ENCODE measurements around the gene TBC1D22A.
"Not testable (repeated sequence)": the region's sequence is repeated elsewhere in the genome, so short reads cannot be mapped to it uniquely, and the experiment has no call there.

TBC1D22A gene

GRCh38 chr22:46972901-46973831 lies 210.7 kb downstream of the TBC1D22A start:
- no peak for DNase-seq (ENCODE audit: low read depth in 2 of 2)

GRCh38 chr22:46974077-46974476 lies 211.6 kb downstream of the TBC1D22A start:
- DNase-seq (ENCODE audit: low read depth in 2 of 2) = no peak

GRCh38 chr22:46974631-46975585 lies 212.5 kb downstream of the TBC1D22A start:
- DNase-seq (ENCODE audit: low read depth in 2 of 2) = no peak

GRCh38 chr22:46976143-46976542 lies 213.7 kb downstream of the TBC1D22A start:
- DNase-seq (ENCODE audit: low read depth in 2 of 2) = no peak

GRCh38 chr22:46976598-46976997 lies 214.1 kb downstream of the TBC1D22A start:
- DNase-seq (ENCODE audit: low read depth in 2 of 2) = no peak

- no peak for DNase-seq (ENCODE audit: low read depth in 2 of 2)
Observed at GRCh38 chr22:46977656-46978343, 215.3 kb downstream of the TBC1D22A start.

- not testable (repeated sequence) for DNase-seq (ENCODE audit: low read depth in 2 of 2)
Observed at GRCh38 chr22:46978668-46979067, 216.2 kb downstream of the TBC1D22A start.

- DNase-seq (ENCODE audit: low read depth in 2 of 2) = no peak
Observed at GRCh38 chr22:46979506-46979905, 217.1 kb downstream of the TBC1D22A start.

GRCh38 chr22:46980392-46980791 lies 217.9 kb downstream of the TBC1D22A start:
- DNase-seq (ENCODE audit: low read depth in 2 of 2) = no peak

- no peak for DNase-seq (ENCODE audit: low read depth in 2 of 2)
Observed at GRCh38 chr22:46982635-46983034, 220.2 kb downstream of the TBC1D22A start.

GRCh38 chr22:46983046-46983445 lies 220.6 kb downstream of the TBC1D22A start:
- DNase-seq (ENCODE audit: low read depth in 2 of 2) = no peak

- no peak for DNase-seq (ENCODE audit: low read depth in 2 of 2)
Observed at GRCh38 chr22:46984751-46985506, 222.5 kb downstream of the TBC1D22A start.

GRCh38 chr22:46985507-46985882 lies 223.0 kb downstream of the TBC1D22A start:
- DNase-seq (ENCODE audit: low read depth in 2 of 2) = no peak

GRCh38 chr22:46986788-46987187 lies 224.3 kb downstream of the TBC1D22A start:
- no peak for DNase-seq (ENCODE audit: low read depth in 2 of 2)

- DNase-seq (ENCODE audit: low read depth in 2 of 2) = no peak
Observed at GRCh38 chr22:46990937-46991550, 228.6 kb downstream of the TBC1D22A start.

GRCh38 chr22:46991666-46992065 lies 229.2 kb downstream of the TBC1D22A start:
- DNase-seq (ENCODE audit: low read depth in 2 of 2) = no peak

- DNase-seq (ENCODE audit: low read depth in 2 of 2) = no peak
Observed at GRCh38 chr22:46992121-46992731, 229.8 kb downstream of the TBC1D22A start.

GRCh38 chr22:46993633-46994032 lies 231.2 kb downstream of the TBC1D22A start:
- DNase-seq (ENCODE audit: low read depth in 2 of 2) = no peak

- DNase-seq (ENCODE audit: low read depth in 2 of 2) = no peak
Observed at GRCh38 chr22:46994265-46994664, 231.8 kb downstream of the TBC1D22A start.

GRCh38 chr22:46994983-46995382 lies 232.5 kb downstream of the TBC1D22A start:
- no peak for DNase-seq (ENCODE audit: low read depth in 2 of 2)

Measured in stimulated activated CD8-positive, alpha-beta memory T cell treated with anti-CD3 and anti-CD28 coated beads, Interleukin-15, amount 100 ng/mL, for 4 hours (primary cell).